ENCODE data around the gene TSC22D2. TPM values are rescaled to one million over a fixed set of nuclear protein-coding genes. Genes with fewer than 3 reads are reported as not detected.

Gene TSC22D2
- total and polyA plus RNA-seq, 2 of the 8 experiments (the other 6 are each of a cell fraction or from before 2014, with no cell fraction given), result 3.4 to 27.6 TPM

DNA sequence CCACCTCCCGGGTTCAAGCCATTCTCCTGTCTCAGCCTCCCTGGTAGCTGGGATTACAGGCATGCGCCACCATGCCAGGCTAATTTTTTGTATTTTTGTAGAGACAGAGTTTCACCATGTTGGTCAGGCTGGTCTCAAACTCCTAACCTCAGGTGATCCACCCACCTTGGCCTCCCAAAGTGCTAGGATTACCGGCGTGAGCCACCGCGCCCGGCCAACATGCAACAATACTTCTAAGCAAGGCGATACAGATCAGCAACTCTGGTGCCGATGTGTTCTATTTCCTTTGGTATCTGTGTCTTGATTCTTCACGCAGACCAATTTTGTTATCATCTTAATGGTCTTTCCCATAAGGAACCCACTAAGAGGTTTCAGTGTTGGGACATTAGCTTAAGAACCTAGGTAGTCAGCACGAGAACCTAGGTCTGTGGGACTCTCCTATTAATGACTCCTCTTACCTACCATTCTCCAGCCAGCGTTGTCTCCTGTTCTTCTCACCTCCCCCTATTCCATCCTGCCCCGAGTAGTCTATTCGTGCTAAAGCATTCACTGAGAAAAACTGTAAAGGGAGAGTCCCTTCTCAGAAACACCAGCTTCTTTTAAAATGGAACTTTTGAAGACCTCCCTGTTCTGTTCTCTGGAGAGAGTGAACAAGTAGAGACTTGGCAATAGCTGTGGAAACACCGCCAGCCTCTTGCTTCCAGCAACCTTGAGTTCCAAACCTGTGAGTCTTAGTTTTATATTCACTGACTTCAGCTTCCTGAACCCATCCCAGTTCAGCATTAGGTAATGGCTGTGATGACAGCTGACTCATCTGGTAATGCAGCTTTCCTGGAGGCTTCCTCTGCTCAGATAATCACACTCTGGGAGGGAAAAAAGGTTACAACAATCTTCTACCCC is 61.2 kb downstream of the TSC22D2 start:
- Histone ChIP-seq H3K18ac (ENCODE audit: extremely low read depth, low read length) (no peak overlapping the region), H3K79me2 (ENCODE audit: control insufficient read depth in 1 of 2, insufficient read depth in 2 of 2, low read length in 2 of 2) (no peaks in the 10 kb centered on the region), H2BK5ac (ENCODE audit: low read depth, low read length) (no peak overlapping the region), H3K4me1 (replicated peaks in 1 of 4; ENCODE audit: control insufficient read depth in 3 of 4, insufficient read depth in 4 of 4, low read length in 3 of 4) (peaks cover 0 to 6% (median under 1%) of the 10 kb centered on the region in 4 experiments; a peak in 1 of 7 replicates), H2BK15ac (ENCODE audit: low read length) (no peak overlapping the region), H3K23me2 (ENCODE audit: low read depth, low read length) (no peaks in the 10 kb centered on the region), H3K9me3 (ENCODE audit: insufficient read depth in 2 of 2, low read depth in 1 of 2, low read length in 1 of 2) (no peaks in the 10 kb centered on the region), H3K79me1 (ENCODE audit: low read depth, low read length) (no peaks in the 10 kb centered on the region), H3K23ac (ENCODE audit: insufficient read length) (no peak overlapping the region), H3K4me2 (ENCODE audit: insufficient read depth in 1 of 2, low read depth in 2 of 2, low read length in 2 of 2) (no peak overlapping the region), H4K91ac (replicated peaks; ENCODE audit: insufficient read length, low read length) (no peak overlapping the region), H2AK5ac (ENCODE audit: low read depth, low read length) (no peak overlapping the region), H3K9ac (replicated peaks in 1 of 4; ENCODE audit: extremely low read depth in 1 of 4, low read depth in 3 of 4, low read length in 3 of 4) (no peak overlapping the region), H3K4ac (replicated peaks; ENCODE audit: insufficient read length, low read depth, low read length) (no peak overlapping the region), H2BK12ac (ENCODE audit: low read depth, low read length) (no peak overlapping the region), H2BK20ac (ENCODE audit: low read length) (no peak overlapping the region), H4K5ac (ENCODE audit: insufficient read length, low read depth, low read length) (no peak overlapping the region), H3K36me3 (ENCODE audit: control insufficient read depth in 2 of 4, insufficient read depth in 4 of 4, low read length in 3 of 4) (no peaks in the 10 kb centered on the region), H3K56ac (replicated peaks; ENCODE audit: insufficient read length, low read depth, low read length) (no peak overlapping the region), H2AFZ (ENCODE audit: low read length) (no peak overlapping the region), H3K4me3 (ENCODE audit: extremely low read depth in 1 of 4, insufficient read depth in 2 of 4, low read depth in 3 of 4, low read length in 4 of 4) (no peak overlapping the region), H4K20me1 (replicated peaks in 1 of 2; ENCODE audit: control insufficient read depth in 1 of 2, insufficient read depth in 2 of 2, low read length in 2 of 2) (no peaks in the 10 kb centered on the region), H3K27ac (ENCODE audit: low read depth, low read length) (no peak overlapping the region), H3K14ac (ENCODE audit: insufficient read length) (no peak overlapping the region), H2BK120ac (replicated peaks; ENCODE audit: low read depth, low read length) (no peak overlapping the region), H3K27me3 (replicated peaks in 1 of 4; ENCODE audit: control insufficient read depth in 3 of 4, extremely low read depth in 1 of 4, insufficient read depth in 3 of 4, low read length in 3 of 4) (no peaks in the 10 kb centered on the region), H4K8ac (ENCODE audit: extremely low read depth, insufficient read depth, low read length) (no peak overlapping the region)
- DNase-seq (ENCODE audit: low read depth in 1 of 2, low spot score in 2 of 2), result peak in 1 of 2 experiments; percentile 9
- CTCF ChIA-PET (ENCODE audit: partially characterized antibody), result interaction anchor here (1.2 to 1.3 kb wide), 4 partner anchors 13 to 28 kb away, joined by 3 to 4 read pairs (median 4); no protein-coding TSS in a partner anchor
- 95% methylated on average over 15 of the region's 15 CpGs; no CpG with 5 or more reads in 1 of the 2 experiments for WGBS, 2 experiments (ENCODE audit: extremely low coverage in 1 of 2, insufficient coverage in 1 of 2, insufficient read length in 1 of 2, insufficient replicate concordance in 2 of 2, low coverage in 1 of 2, low lambda C conversion rate in 2 of 2, missing lambda C conversion rate in 1 of 2)
- POLR2A ChIA-PET (ENCODE audit: partially characterized antibody), result interaction anchor here (0.6 to 1.5 kb wide), 3 partner anchors 13 to 42 kb away, joined by 3 to 5 read pairs (median 4); no protein-coding TSS in a partner anchor
- no peak for FAIRE-seq
- TF ChIP-seq, protein P1, sequence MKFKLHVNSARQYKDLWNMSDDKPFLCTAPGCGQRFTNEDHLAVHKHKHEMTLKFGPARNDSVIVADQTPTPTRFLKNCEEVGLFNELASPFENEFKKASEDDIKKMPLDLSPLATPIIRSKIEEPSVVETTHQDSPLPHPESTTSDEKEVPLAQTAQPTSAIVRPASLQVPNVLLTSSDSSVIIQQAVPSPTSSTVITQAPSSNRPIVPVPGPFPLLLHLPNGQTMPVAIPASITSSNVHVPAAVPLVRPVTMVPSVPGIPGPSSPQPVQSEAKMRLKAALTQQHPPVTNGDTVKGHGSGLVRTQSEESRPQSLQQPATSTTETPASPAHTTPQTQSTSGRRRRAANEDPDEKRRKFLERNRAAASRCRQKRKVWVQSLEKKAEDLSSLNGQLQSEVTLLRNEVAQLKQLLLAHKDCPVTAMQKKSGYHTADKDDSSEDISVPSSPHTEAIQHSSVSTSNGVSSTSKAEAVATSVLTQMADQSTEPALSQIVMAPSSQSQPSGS (IDR thresholded peaks at IDR 0.05; ENCODE audit: low read length), result no peak
- no peak for TF ChIP-seq CBX5 (IDR thresholded peaks at IDR 0.05; ENCODE audit: low read depth, low read length)
- TF ChIP-seq RXRA (IDR thresholded peaks at IDR 0.05; ENCODE audit: insufficient read depth, low read depth, low read length), result no peak
- no peak for TF ChIP-seq KDM1A (IDR thresholded peaks at IDR 0.05; ENCODE audit: borderline replicate concordance, low read length)
- TF ChIP-seq POLR2A (IDR thresholded peaks at IDR 0.05; ENCODE audit: control extremely low read depth in 1 of 2, low read depth in 2 of 2, low read length in 2 of 2), result no peak
- no peak for TF ChIP-seq CHD2 (IDR thresholded peaks at IDR 0.05; ENCODE audit: low read length)
- TF ChIP-seq, protein P2, sequence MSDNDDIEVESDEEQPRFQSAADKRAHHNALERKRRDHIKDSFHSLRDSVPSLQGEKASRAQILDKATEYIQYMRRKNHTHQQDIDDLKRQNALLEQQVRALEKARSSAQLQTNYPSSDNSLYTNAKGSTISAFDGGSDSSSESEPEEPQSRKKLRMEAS (IDR thresholded peaks at IDR 0.05), result no peak
- no peak for TF ChIP-seq SP1 (IDR thresholded peaks at IDR 0.05; ENCODE audit: low read depth, low read length)
- TF ChIP-seq CTBP2 (IDR thresholded peaks at IDR 0.05; ENCODE audit: borderline replicate concordance, insufficient read depth, insufficient read length, low read length), result no peak

Data from H1 (cell line).